ENCODE measurements around the gene MAP1LC3A. TPM values are rescaled to one million over a fixed set of nuclear protein-coding genes. Genes with fewer than 3 reads are reported as not detected.
A peak's percentile ranks its signal among the peaks of the same experiment; 100 is the strongest.

MAP1LC3A gene
- total and polyA plus RNA-seq, 4 donors, result 4.9 to 38.8 (median 12.7) TPM

- no peak overlapping the region for H3K9ac ChIP-seq (ENCODE audit: low read depth in 1 of 2, low read length in 2 of 2)
- H3K9me3 ChIP-seq (ENCODE audit: control insufficient read depth in 4 of 4, low read length in 3 of 4), result no peaks in the 10 kb centered on the region
- no peaks in the 10 kb centered on the region for H3K27me3 ChIP-seq (ENCODE audit: control insufficient read depth in 4 of 4, insufficient read depth in 4 of 4, low read length in 3 of 4)
- H3K36me3 ChIP-seq (ENCODE audit: control insufficient read depth in 4 of 4, insufficient read depth in 3 of 4, low read depth in 1 of 4, low read length in 3 of 4), result no peaks in the 10 kb centered on the region
- no peak for DNase-seq (ENCODE audit: low spot score)
- peak; percentile 86 for TF ChIP-seq NR2F2 (IDR thresholded peaks at IDR 0.05)
- no peak for TF ChIP-seq REST (IDR thresholded peaks at IDR 0.05)
- TF ChIP-seq RAD21 (IDR thresholded peaks at IDR 0.05), result peak in 1 of 2 donors; percentile 10
- 86% methylated on average over 8 of the region's 8 CpGs for WGBS
- no peaks in the 10 kb centered on the region for H3K4me1 ChIP-seq (ENCODE audit: control insufficient read depth in 4 of 4, insufficient read depth in 4 of 4, low read length in 3 of 4)
- no peak overlapping the region for H3K4me3 ChIP-seq (ENCODE audit: low read depth in 1 of 3, low read length in 3 of 3)
- H3K27ac ChIP-seq (ENCODE audit: low read depth in 1 of 2, low read length in 2 of 2), result no peak overlapping the region
Observed at GRCh38 chr20:34604980-34605788, 46.7 kb downstream of the MAP1LC3A start.

- TF ChIP-seq HNF4A (conservative IDR thresholded peaks at IDR 0.05), result no peak
- TF ChIP-seq MAX (IDR thresholded peaks at IDR 0.05), result no peak
- TF ChIP-seq FOXA2 (IDR thresholded peaks at IDR 0.05), result no peak
- TF ChIP-seq REST (IDR thresholded peaks at IDR 0.05), result no peak
Observed at GRCh38 chr20:34607066-34607465, 48.5 kb downstream of the MAP1LC3A start.

More at GRCh38 chr20:34607066-34607465, 48.5 kb downstream of the MAP1LC3A start:
- DNase-seq (ENCODE audit: low spot score), result no peak
- WGBS, result 96% methylated on average over 7 of the region's 7 CpGs
- H3K27me3 ChIP-seq (ENCODE audit: control insufficient read depth in 4 of 4, insufficient read depth in 4 of 4, low read length in 3 of 4), result no peaks in the 10 kb centered on the region
- no peaks in the 10 kb centered on the region for H3K36me3 ChIP-seq (ENCODE audit: control insufficient read depth in 4 of 4, insufficient read depth in 3 of 4, low read depth in 1 of 4, low read length in 3 of 4)
- H3K9me3 ChIP-seq (ENCODE audit: control insufficient read depth in 4 of 4, low read length in 3 of 4), result no peaks in the 10 kb centered on the region
- no peak overlapping the region for H3K9ac ChIP-seq (ENCODE audit: low read depth in 1 of 2, low read length in 2 of 2)
- no peak overlapping the region for H3K4me3 ChIP-seq (ENCODE audit: low read depth in 1 of 3, low read length in 3 of 3)
- no peak overlapping the region for H3K27ac ChIP-seq (ENCODE audit: low read depth in 1 of 2, low read length in 2 of 2)
- no peaks in the 10 kb centered on the region for H3K4me1 ChIP-seq (ENCODE audit: control insufficient read depth in 4 of 4, insufficient read depth in 4 of 4, low read length in 3 of 4)

Small RNAs within 50 kb of the gene (small RNA-seq; reads per million reads assigned to genes)
- not detected for gene RF00019

Other genes with a start within 250 kb of the MAP1LC3A start
- gene ITCH, start 195.4 kb upstream of the MAP1LC3A start, total RNA-seq, result 10 to 100 TPM; 32.1 to 85.3 TPM
- 10 to 100 TPM; 14.3 to 19.6 TPM for gene ITCH, start 195.4 kb upstream of the MAP1LC3A start, polyA plus RNA-seq
- 10 to 100 TPM; 15.8 to 31.7 TPM for gene DYNLRB1, start 42.3 kb upstream of the MAP1LC3A start, total RNA-seq
- 10 to 100 TPM; 57.8 to 66.9 TPM for gene DYNLRB1, start 42.3 kb upstream of the MAP1LC3A start, polyA plus RNA-seq
- 1 to 10 TPM; 6.4 to 7.2 TPM for gene PIGU, start 118.4 kb downstream of the MAP1LC3A start, total RNA-seq
- 10 to 100 TPM in 1 of 2 donors, 1 to 10 TPM in 1; 7.2 to 10.0 TPM for gene PIGU, start 118.4 kb downstream of the MAP1LC3A start, polyA plus RNA-seq
- gene TP53INP2, start 145.6 kb downstream of the MAP1LC3A start, total RNA-seq, result 1 to 10 TPM; 3.0 to 9.5 TPM
- 10 to 100 TPM in 1 of 2 donors, 1 to 10 TPM in 1; 4.5 to 14.5 TPM for gene TP53INP2, start 145.6 kb downstream of the MAP1LC3A start, polyA plus RNA-seq

Data from liver (tissue), 10 donors.